HG03060 (cell line): ENCODE measurements around the gene GPC5.
"Not testable (repeated sequence)": the region's sequence is repeated elsewhere in the genome, so short reads cannot be mapped to it uniquely, and the experiment has no call there.

Experiments
- ATAC-seq: cut with Tn5 transposase; IDR thresholded peaks from one replicate; pipeline ENCODE4 v1.9.1; 2021; ENCODE audit warnings: low read depth, moderate number of reproducible peaks; ENCODE audit not compliant: unreplicated experiment

Gene GPC5

DNA sequence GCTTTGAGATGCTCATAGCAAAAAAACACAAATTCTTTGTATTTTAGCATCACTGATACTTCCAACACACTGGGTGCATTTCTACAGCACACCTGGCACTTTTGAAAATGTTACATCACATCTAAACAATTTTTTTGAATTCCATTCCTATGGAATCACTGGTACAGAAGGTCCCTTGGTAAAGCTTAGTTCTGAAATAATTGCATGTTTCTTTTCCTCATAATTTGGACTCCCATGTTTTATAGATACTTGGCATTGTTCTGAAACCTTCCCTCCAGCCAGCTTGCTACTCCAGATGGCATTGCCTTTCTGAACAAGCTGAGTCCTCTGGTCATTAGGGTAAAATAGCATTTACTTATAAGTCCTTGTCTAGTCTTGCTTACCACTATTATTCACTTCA is 1346.8 kb downstream of the GPC5 start:
- ATAC-seq, result no peak

DNA sequence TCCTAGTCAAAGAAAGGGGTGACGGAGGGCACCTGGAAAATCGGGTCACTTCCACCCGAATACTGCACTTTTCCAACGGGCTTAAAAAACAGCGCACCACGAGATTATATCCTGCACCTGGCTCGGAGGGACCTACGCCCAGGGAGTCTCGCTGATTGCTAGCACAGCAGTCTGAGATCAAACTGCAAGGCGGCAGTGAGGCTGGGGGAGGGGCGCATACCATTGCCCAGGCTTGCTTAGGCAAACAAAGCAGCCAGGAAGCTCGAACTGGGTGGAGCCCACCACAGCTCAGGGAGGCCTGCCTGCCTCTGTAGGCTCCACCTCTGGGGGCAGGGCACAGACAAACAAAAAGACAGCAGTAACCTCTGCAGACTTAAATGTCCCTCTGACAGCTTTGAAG is 1354.3 kb downstream of the GPC5 start:
- not testable (repeated sequence) for ATAC-seq

DNA sequence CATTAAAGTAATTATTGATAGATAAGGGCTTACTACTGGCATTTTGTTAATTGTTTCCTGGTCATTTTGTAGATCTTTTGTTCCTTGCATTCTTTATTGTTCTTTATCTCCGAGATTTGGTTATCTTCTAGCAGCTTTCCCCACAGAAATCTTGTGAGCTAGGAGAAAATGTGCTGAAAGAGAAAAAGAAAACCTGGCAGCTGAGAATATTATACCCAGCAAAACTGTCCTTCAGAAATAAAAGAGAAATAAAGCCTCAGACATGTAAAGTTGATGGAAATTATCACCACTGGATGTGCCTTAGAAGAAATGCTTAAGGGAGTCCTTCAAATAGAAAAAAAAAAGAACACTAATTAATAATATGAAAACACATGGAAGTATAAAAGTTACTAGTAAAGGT is 1363.3 kb downstream of the GPC5 start:
- ATAC-seq, result no peak

DNA sequence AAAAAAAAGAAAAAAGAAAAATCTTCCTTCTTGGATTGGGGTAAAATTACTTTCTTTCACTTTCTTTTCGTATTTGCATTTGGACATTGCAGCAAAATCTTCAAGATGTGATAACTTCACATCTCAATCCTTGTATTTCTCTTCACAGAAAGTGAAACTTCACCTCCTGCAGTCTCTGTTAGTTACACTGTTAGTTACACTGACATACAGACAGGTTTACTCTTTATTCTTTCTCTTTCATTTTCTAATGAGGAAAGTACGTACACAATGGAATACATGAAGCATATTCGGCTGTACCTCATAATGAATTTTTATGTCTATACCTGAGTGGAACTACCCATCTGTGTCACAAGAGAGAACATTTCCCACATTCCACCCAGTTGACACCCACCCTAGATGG is 1369.0 kb downstream of the GPC5 start:
- ATAC-seq, result no peak

DNA sequence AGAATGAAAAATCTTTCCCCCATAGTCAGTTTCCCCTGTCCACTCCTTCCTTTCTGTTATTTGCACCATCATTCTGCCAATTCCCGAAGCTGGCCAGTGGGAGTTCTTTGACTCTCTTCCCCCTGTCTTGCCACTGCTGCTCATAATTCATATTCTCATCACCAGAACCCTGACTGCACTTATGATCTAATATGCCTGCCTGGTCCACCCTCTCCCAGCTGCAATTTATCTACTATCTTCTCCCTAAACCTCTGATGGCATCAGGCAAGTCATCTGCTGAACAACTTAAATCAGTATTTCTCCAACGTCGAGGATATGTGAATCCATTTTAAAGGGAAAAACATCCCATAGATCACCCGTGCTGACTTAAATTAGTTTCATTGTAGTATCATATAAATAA is 1370.2 kb downstream of the GPC5 start:
- no peak for ATAC-seq

DNA sequence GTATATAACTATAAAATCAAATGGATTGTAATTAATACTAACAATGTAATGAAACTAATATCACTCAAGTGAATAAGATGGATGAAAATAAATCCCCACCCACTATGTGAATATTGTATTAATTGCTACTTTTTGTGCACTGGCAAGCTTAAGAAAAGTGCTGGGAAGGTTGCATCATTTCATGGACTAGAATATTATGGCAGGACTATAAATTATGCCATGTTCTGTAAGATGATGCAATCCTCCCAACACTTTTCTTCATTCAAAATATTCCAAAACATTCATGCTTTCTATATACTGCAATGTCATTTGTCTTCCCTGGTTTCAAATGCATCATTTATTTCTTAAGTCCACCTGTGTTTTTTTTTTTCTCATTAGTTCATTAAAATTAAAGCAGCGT is 1370.6 kb downstream of the GPC5 start:
- ATAC-seq, result no peak

DNA sequence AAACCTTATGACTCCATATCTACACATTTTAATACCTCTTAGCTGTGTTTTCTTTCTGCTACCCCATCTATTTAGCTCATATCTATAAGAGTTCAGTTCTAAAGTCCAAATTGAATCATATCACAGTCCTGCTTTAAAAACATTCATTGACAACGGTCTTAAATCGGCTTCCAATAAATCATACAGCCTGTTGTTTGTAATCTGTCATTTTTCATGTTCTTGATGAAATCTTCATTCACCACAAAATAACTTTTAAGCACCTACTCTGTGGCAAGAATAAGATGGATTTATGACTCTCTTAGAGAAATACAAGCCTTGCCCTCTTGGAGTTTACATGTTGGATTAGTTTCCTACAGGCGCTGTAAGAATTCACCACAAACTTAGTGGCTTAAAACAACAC is 1377.2 kb downstream of the GPC5 start:
- no peak for ATAC-seq

DNA sequence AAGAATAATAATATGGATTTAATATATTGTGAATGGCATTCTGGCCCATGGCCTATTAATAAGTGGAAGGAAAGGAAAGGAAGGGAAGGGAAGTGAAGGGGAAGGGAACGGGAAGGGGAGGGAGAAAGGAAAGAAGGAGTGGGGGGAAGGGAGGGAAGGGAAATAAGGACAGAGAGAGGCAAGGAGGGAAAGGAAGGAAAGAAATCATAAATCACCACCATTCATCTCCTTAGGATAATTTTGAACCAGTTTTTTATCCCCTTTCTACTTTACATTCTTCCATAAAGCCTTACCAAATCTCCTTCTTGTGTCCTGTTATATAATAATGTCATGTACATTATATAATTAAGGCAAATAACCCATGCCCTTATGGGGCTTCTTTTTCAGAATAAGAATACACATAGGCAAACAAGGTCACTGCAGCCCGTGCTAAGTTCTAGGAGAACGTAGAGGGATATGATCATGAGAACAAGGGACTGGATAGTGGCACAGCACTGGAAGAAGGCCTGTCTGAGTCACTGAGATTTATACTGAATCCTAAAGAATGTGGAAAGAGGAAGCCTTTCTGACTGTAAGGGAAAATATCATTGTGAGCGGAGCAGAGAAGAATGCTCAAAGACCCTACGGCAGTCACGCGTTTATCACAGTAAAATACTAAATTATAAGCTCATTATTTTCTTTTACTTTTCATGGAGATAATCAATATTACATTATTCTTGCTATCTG is 1383.7 kb downstream of the GPC5 start:
- ATAC-seq, result no peak

DNA sequence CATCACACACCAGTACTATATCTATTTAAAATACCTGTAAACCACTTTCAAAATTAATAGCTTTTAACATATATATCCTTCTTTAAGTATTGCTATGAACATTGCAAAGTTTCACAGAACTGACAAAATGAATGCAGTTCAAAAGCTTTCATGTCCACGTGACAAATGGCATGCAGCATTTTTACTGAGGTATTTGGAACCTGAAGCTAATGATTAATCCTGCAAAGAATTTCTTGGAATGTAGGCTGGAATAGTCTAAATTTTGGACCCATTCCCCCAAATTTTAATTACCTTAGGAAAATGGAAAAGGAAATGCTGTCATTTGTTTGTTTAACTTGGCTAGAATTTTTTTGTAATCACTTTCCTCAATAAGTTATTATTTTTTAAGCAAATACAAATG is 1404.4 kb downstream of the GPC5 start:
- no peak for ATAC-seq

DNA sequence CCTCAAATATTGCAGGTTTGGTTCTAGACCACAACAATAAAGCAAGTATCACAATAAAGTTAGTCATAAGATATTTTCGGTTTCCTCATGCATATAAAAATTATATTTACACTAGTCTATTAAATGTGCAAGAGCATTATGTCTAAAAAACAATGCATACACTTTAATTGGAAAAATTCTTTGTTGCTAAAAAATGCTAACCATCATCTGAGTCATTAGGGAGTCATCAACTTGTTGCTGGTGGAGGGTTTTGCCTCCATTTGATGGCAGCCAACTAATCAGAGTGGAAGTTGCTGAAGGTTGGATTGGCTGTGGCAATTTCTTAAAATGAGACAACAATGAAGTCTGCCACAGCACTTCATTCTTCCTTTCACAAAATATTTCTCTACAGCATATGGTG is 1405.9 kb downstream of the GPC5 start:
- ATAC-seq, result no peak

DNA sequence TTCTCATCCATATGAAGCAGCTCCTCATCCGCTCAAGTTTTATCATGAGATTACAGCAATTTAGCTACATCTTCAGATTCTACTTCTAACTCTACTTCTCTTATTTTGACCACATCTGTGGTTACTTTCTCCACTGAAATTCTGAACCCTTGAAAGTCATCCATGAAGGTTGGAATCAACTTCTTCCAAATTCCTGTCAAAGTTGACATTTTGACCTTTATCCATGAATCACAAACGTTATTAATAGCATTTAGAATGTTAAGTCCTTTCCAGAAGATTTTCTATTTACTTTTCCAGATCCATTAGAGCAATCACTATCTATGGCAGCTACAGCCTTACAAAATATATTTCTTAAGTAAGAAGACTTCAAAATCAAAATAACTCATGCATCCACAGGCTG is 1406.5 kb downstream of the GPC5 start:
- no peak for ATAC-seq

DNA sequence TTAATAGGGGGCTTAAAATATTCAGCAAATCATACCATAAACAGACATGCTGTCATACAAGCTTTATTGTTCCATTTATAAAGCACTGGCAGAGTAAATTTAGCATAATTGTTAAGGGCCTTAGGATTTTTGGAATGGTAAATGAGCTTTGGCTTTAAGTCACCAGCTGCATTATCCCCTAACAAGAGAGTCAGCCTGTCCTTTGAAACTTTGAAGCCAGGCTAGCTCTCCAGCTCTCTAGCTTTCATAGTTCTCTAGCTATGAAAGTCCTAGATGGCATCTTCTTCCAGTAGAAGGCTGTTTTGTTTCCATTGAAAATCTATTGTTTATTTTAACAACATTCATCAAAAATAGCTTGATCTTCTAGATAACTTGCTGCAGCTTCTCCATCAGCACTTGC is 1407.3 kb downstream of the GPC5 start:
- no peak for ATAC-seq

DNA sequence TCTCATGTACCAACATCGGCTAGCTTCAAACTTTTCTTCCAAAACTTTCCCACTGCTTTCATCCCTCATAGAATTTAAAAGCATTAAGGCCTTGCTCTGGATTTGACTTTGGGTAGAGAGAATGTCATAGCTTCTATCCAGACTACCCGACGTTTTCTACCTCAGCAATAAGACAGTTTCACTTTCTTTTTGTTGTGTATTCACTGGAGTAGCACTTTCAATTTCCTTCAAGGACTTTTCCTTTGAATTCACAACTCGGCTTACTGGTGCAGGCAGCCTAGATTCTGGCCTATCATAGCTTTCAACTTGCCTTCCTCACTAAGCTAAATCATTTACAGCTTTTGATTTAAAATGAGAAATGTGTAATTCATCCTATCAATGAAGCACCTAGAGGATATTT is 1407.8 kb downstream of the GPC5 start:
- ATAC-seq, result no peak

DNA sequence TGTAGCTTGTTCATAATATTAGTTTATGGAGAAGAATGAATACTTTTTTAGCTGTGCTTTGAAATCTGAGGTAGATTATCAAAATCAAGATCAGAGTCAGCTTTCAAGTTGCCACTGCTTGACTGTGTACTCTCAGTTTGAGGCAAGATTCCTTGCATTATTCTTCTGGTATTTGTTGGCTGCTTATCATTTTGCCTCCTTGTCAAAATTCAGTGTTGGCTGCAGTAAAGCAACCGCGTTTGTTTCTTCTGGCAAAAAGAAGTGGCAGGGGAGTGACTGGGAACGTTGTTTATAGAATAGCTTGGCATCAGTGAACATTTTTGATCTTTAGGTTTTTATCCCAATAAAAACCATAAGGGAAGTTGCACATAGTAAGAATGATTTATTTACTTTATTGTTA is 1408.9 kb downstream of the GPC5 start:
- no peak for ATAC-seq

DNA sequence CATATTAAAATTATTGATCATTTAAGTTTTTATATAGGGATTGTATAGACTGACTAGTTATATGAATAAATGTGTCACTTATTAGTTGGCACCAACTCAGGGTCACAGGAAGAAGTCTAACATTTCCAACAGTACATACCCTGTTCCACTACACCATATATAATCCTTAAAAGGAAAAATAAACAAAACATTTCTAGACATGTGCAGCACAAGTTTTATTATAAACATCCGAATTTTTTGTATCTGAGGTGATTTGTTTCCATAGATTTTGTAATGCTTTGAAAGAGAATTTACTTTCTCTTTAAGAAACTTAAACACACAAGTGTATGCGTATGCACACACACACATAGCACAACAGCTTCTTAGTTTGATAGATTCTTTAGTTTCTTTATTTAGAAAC is 1409.5 kb downstream of the GPC5 start:
- no peak for ATAC-seq

DNA sequence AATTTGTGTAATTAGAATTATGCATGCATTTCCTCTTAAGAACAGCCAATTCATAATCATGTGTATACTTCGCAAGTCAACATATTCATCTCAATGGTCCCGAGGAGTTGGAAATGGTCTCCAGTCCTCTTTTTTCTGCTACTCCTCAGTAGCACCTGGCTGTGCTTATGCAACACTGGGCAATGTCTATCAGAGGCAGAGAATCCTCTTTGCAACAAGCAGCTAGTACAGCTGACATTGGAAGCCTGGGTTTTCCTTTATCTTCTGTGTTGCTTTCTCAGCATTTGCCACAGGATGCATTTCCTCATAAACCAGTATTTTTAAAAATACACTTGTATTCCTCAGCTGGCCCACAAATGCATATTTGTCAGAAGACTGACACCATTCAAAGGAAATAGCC is 1422.9 kb downstream of the GPC5 start:
- no peak for ATAC-seq

DNA sequence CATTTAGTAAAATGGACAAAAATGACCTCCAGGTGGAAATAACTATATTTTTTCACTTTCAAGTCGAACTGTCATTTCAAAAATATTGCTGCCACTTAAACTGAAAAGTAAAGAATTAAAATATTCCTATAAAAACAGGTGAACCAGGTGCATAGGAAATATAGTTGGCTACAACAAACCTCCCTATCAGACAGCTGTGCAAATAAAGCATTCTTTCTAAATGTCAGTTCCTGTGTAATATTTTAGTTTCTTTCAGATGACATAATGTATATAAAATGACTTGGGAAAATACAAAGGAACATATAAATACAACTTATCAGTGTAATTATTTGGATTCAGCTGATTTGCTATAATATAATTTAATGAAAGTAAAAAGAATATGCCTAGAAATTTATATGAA is 1424.6 kb downstream of the GPC5 start:
- ATAC-seq, result no peak

DNA sequence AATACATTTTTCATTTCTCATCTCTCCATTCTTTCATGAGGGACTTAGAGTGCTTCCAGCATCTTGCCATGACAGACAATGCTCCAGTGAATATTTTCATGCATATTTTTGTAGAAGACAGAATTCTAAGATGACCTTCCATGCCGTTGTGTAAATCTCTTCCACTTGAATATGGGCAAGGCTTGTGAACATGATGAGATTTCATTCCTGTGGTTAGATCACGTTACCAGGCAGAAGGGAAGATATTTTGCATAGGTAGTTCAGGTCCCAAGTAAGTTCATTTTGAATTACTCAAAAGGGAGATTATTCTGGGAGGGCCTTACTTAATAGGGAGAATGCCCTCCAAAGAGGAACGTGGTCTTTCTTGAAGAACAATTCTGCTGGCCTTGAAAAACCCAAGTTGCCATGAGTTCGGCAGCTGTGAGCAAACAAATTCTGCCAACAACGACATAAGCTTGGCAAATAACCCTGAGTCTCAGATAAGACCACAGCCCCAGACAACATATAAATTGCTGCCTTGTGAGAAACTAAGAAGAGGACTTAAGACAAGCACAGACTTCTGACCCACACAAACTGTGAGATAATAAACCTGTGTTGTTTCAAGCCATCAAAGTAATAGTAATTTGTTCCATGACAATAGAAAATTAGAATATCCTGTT is 1427.6 kb downstream of the GPC5 start:
- ATAC-seq, result no peak

DNA sequence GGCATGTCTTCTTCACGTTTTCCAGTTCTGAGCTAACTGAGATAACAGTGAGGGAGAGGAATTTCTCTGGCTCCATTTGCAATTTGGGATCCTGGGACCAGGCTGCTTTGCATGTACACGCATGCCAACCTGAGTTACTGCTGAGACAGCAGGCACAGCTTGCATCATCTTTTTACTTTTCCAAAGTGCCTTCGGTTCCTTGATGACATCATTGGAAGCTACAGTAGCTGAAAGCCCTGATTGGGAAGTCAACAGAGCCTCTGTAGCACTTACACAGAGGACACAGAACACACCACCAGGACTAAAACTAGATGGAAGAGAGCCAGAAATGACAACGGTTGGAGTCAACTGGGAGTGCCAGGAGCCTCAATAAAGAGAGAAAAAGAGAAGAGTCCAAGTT is 1429.1 kb downstream of the GPC5 start:
- ATAC-seq, result no peak

DNA sequence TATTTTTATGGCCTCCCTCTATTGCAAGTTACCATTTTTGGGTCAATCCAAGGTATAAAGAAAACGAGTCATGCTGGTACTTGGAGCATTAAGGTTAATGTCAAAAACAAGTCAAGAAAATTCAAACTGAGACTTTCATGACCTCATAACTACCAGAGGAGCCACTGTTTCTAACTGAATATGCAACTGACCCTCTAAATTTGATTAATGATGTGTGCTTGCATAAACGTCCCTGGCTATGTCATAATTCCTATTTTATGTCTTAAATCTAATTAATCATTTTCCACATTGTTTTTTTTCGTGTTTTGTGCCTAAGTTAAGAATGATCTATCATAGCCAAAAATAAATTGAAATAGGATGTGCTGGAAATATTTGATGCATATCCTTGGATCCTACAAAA is 1431.5 kb downstream of the GPC5 start:
- ATAC-seq, result no peak

DNA sequence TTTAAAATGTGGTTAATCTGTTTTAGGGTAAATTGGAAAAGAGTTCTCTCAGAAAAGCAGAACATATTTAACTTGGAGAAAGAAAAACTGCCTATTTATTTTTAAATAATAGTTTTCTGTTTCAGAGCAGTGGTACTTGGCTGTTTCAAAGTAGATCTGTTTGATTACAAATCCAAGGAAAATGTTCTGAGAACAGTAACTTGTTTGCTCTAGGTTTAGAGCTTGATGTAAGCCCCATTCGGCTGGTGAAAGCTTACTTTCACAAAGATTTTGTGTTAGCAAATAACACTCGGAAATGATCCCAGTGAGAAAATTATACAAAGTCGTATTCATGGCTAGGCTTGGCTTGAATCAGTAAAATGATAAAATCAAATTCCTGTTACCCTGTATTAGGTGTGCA is 1432.4 kb downstream of the GPC5 start:
- no peak for ATAC-seq

DNA sequence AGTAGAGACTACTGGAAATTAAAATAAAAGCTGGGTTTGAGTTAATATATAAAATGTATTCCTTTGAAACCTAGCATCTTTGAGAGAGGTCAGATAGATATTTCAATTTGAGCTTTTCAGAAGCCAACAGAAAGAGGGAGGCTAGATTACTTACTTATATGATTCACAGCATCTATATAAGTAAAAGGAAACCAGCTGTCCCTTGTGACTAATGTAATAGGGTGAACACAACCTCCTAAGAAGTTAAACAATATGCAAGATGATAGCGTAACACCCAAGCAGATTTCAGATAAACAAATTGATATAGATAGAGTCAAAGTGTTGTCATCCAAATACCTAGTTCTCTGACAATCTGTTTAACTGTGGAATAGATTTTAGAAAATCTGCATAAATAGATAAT is 1434.7 kb downstream of the GPC5 start:
- no peak for ATAC-seq

DNA sequence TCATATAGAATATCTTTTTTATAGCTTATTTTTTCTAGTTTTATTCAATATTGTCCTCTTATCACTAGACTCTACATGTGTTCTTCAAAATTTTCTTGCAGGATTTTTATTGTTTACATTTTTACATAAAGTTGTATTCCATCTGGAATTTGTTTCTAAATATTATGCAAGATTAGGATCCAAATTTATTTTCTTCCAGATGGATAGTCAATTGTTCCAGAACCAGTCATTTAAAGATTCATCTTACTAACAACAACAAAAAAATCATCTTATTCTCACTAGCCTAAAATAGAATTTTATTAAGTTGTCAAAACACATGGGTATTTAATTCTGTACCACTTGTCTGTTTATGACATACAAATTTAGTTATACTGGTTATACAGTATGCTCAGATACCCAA is 1437.8 kb downstream of the GPC5 start:
- no peak for ATAC-seq
